Measurements from ENCODE around the gene EPHA1.

EPHA1 gene

GRCh38 chr7:143455942-143456341 lies 47.3 kb upstream of the EPHA1 start:
- Histone ChIP-seq H3K4me1 (ENCODE audit: control insufficient read depth, low read length) (no peaks in the 10 kb centered on the region), H3K9me2 (replicated peaks; ENCODE audit: control insufficient read depth, low read length) (no peaks in the 10 kb centered on the region), H3K27me3 (ENCODE audit: control insufficient read depth, low read length) (peaks cover 12% of the 10 kb centered on the region), H3K36me3 (ENCODE audit: control insufficient read depth, low read length) (no peaks in the 10 kb centered on the region), H3K4me2 (ENCODE audit: low read length) (no peak overlapping the region), H3K4me3 (ENCODE audit: low read length) (no peak overlapping the region), H3K27ac (ENCODE audit: low read depth, low read length) (no peak overlapping the region), H3F3A (ENCODE audit: control insufficient read depth, insufficient read depth) (no peaks in the 10 kb centered on the region), H3K9me3 (ENCODE audit: control insufficient read depth, insufficient read depth, low read length) (no peaks in the 10 kb centered on the region), H4K20me1 (ENCODE audit: control insufficient read depth, insufficient read depth, low read depth, low read length) (no peaks in the 10 kb centered on the region), H3K79me2 (ENCODE audit: control insufficient read depth, low read length) (no peaks in the 10 kb centered on the region)
- TF ChIP-seq CTCF (IDR thresholded peaks at IDR 0.05; ENCODE audit: low read depth, low read length, poor library complexity, severe bottlenecking) = no peak
- no peak for TF ChIP-seq EZH2phosphoT487 (IDR thresholded peaks at IDR 0.05; ENCODE audit: borderline replicate concordance, low read length)

GRCh38 chr7:143455491-143455890 lies 46.8 kb upstream of the EPHA1 start:
- Histone ChIP-seq H3K27me3 (ENCODE audit: control insufficient read depth, low read length) (peaks cover 12% of the 10 kb centered on the region), H3K79me2 (ENCODE audit: control insufficient read depth, low read length) (no peaks in the 10 kb centered on the region), H4K20me1 (ENCODE audit: control insufficient read depth, insufficient read depth, low read depth, low read length) (no peaks in the 10 kb centered on the region), H3K4me3 (ENCODE audit: low read length) (no peak overlapping the region), H3K4me1 (ENCODE audit: control insufficient read depth, low read length) (no peaks in the 10 kb centered on the region), H3K36me3 (ENCODE audit: control insufficient read depth, low read length) (no peaks in the 10 kb centered on the region), H3K4me2 (ENCODE audit: low read length) (no peak overlapping the region), H3K9me3 (ENCODE audit: control insufficient read depth, insufficient read depth, low read length) (no peaks in the 10 kb centered on the region), H3K9me2 (replicated peaks; ENCODE audit: control insufficient read depth, low read length) (no peaks in the 10 kb centered on the region), H3F3A (ENCODE audit: control insufficient read depth, insufficient read depth) (no peaks in the 10 kb centered on the region), H3K27ac (ENCODE audit: low read depth, low read length) (no peak overlapping the region)
- no peak for TF ChIP-seq EZH2phosphoT487 (IDR thresholded peaks at IDR 0.05; ENCODE audit: borderline replicate concordance, low read length)
- no peak for TF ChIP-seq CTCF (IDR thresholded peaks at IDR 0.05; ENCODE audit: low read depth, low read length, poor library complexity, severe bottlenecking)

- H3K4me1 ChIP-seq (ENCODE audit: control insufficient read depth, low read length) = no peaks in the 10 kb centered on the region
- H3K4me3 ChIP-seq (ENCODE audit: low read length) = no peak overlapping the region
- no peak overlapping the region for H3K4me2 ChIP-seq (ENCODE audit: low read length)
- no peaks in the 10 kb centered on the region for H3K36me3 ChIP-seq (ENCODE audit: control insufficient read depth, low read length)
- TF ChIP-seq EZH2phosphoT487 (IDR thresholded peaks at IDR 0.05; ENCODE audit: borderline replicate concordance, low read length) (no peak), CTCF (IDR thresholded peaks at IDR 0.05; ENCODE audit: low read depth, low read length, poor library complexity, severe bottlenecking) (no peak)
- H3F3A ChIP-seq (ENCODE audit: control insufficient read depth, insufficient read depth) = no peaks in the 10 kb centered on the region
- no peaks in the 10 kb centered on the region for H3K79me2 ChIP-seq (ENCODE audit: control insufficient read depth, low read length)
- H3K27me3 ChIP-seq (ENCODE audit: control insufficient read depth, low read length) = peaks cover 12% of the 10 kb centered on the region
- H4K20me1 ChIP-seq (ENCODE audit: control insufficient read depth, insufficient read depth, low read depth, low read length) = no peaks in the 10 kb centered on the region
- H3K9me2 ChIP-seq (replicated peaks; ENCODE audit: control insufficient read depth, low read length) = no peaks in the 10 kb centered on the region
- no peak overlapping the region for H3K27ac ChIP-seq (ENCODE audit: low read depth, low read length)
- H3K9me3 ChIP-seq (ENCODE audit: control insufficient read depth, insufficient read depth, low read length) = no peaks in the 10 kb centered on the region
These were observed 45.5 kb upstream of the EPHA1 start for GRCh38 chr7:143454091-143454680.
